Neural progenitor cell (in vitro differentiated cells): ENCODE measurements around the gene AMZ2. TPM values are rescaled to one million over a fixed set of nuclear protein-coding genes. Genes with fewer than 3 reads are reported as not detected.

Experiments used
- DNase-seq: peaks from one replicate; pipeline ENCODE4 v3.0.0-alpha.2; 2016; ENCODE audit warnings: low spot score
- H2AFZ ChIP-seq: fragments of 200-600 bp; sonication (generic); replicated peaks from 2 replicates; pipeline ENCODE4 v1.6.1; 2016; ENCODE audit warnings: antibody characterized with exemption
- H3F3A ChIP-seq: fragments of 200-600 bp; sonication (generic); 2 replicates; pipeline ENCODE4 v1.6.1; 2016; ENCODE audit warnings: antibody characterized with exemption, low read depth
- H3K27ac ChIP-seq: fragments of 200-600 bp; sonication (generic); 2 replicates; pipeline ENCODE4 v1.5.1; 2016; ENCODE audit warnings: mild to moderate bottlenecking
- H3K27me3 ChIP-seq: fragments of 200-600 bp; sonication (generic); 2 replicates; pipeline ENCODE4 v1.6.1; 2016; ENCODE audit warnings: mild to moderate bottlenecking, moderate library complexity
- H3K36me3 ChIP-seq: fragments of 200-600 bp; sonication (generic); 2 replicates; pipeline ENCODE4 v1.5.1; 2016
- H3K4me1 ChIP-seq: fragments of 200-600 bp; sonication (generic); 2 replicates; pipeline ENCODE4 v1.6.1; 2016; ENCODE audit warnings: mixed run types
- H3K4me2 ChIP-seq: fragments of 200-600 bp; sonication (generic); 2 replicates; pipeline ENCODE4 v1.6.1; 2016
- H3K4me3 ChIP-seq: fragments of 200-600 bp; sonication (generic); 2 replicates; pipeline ENCODE4 v1.5.1; 2016
- H3K79me2 ChIP-seq: fragments of 200-600 bp; sonication (generic); 2 replicates; pipeline ENCODE4 v1.6.1; 2016; ENCODE audit warnings: low read depth
- H3K9ac ChIP-seq: fragments of 200-600 bp; sonication (generic); 2 replicates; pipeline ENCODE4 v1.6.1; 2016
- H3K9me3 ChIP-seq: fragments of 200-600 bp; sonication (generic); 2 replicates; pipeline ENCODE4 v1.5.1; 2016; ENCODE audit warnings: low read depth
- H4K20me1 ChIP-seq: fragments of 200-600 bp; sonication (generic); 2 replicates; pipeline ENCODE4 v1.6.1; 2016; ENCODE audit warnings: low read depth
- H3K27ac Mint-ChIP-seq: 3 replicates; pipeline ENCODE4 v1.8.0; 2021; ENCODE audit warnings: mixed read lengths
- H3K27me3 Mint-ChIP-seq: 2 replicates; pipeline ENCODE4 v1.8.0; 2022; ENCODE audit warnings: low read depth, mild to moderate bottlenecking, inconsistent platforms, moderate library complexity, mixed read lengths; ENCODE audit not compliant: insufficient read depth
- H3K36me3 Mint-ChIP-seq: 3 replicates; pipeline ENCODE4 v1.8.0; 2021; ENCODE audit warnings: mixed read lengths
- H3K4me1 Mint-ChIP-seq: 3 replicates; pipeline ENCODE4 v1.8.0; 2021; ENCODE audit warnings: mixed read lengths
- H3K4me3 Mint-ChIP-seq: 3 replicates; pipeline ENCODE4 v1.8.0; 2021; ENCODE audit warnings: mild to moderate bottlenecking, moderate library complexity, mixed read lengths
- H3K9me3 Mint-ChIP-seq: 3 replicates; pipeline ENCODE4 v1.8.0; 2020; ENCODE audit warnings: mixed read lengths
- EZH2 ChIP-seq: fragments of 200-600 bp; sonication (generic); IDR thresholded peaks from 2 replicates; pipeline ENCODE4 v1.6.1; 2017; ENCODE audit warnings: antibody characterized with exemption, mild to moderate bottlenecking, moderate library complexity
- EZH2phosphoT487 ChIP-seq: fragments of 200-600 bp; sonication (generic); IDR thresholded peaks from 2 replicates; pipeline ENCODE4 v1.6.1; 2017; ENCODE audit warnings: antibody characterized with exemption
- total RNA-seq: library from RNA; depleted of rRNA; stranded (reverse); fragments of >200 nt; gene quantifications from 2 replicates; pipeline ENCODE4 v1.2.3, GENCODE V29; 2015; ENCODE audit warnings: low replicate concordance
- TF ChIP-seq, protein P1 (sequence below): fragments of 200-600 bp; sonication (generic); IDR thresholded peaks from 2 replicates; pipeline ENCODE4 v1.5.1; 2017; ENCODE audit warnings: antibody characterized with exemption, mild to moderate bottlenecking

Gene AMZ2, protein sequence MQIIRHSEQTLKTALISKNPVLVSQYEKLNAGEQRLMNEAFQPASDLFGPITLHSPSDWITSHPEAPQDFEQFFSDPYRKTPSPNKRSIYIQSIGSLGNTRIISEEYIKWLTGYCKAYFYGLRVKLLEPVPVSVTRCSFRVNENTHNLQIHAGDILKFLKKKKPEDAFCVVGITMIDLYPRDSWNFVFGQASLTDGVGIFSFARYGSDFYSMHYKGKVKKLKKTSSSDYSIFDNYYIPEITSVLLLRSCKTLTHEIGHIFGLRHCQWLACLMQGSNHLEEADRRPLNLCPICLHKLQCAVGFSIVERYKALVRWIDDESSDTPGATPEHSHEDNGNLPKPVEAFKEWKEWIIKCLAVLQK
- total RNA-seq, result 99.0 and 150 TPM in 2 replicates

DNA sequence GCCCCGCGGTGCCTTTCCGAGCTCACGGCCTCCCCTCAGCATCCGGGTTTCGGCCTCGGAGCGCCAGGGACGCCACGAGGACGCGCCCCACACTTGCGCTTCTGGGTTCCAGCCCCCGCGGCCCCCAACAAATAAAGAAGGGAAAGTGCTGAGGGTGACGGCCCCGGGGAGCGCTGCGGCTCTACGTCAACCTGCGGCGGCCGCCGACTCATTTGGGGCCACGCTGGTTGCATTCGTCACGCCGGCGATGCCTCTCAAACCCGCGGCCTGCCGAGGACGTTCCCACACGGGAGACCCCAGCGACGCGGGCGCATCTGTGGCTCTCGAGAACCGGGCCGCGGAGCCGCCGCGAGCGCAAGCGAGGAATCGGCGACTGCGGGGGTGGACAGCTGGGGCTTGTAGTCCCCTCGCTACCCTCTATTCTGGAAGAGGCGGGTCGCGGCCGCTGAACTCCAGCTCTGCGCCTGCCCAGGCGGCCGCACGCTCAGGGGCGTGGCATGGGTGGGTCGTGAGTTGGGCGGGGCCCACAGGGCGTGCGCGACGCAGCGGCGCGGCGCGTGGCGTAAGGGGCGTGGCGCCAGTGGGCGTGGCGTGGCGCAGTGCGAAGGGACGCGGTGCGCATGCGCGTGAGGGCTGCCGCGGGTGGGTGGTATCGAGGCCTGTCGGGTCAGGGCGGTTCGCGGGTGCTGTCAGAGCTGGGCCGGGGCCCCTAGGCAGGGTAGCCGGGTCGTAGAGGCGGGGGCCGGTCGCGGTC lies at the start of gene AMZ2:
Gene AMZ2 (plus strand): TSS at position 599 of the 754 bp plus-strand sequence. CDS start 2,145 bp downstream, outside the sequence.
- no peaks in the 10 kb centered on the region for H3K9me3 ChIP-seq
- H3K4me3 Mint-ChIP-seq, result peak within 1 kb of the TSS; percentile 93
- H3K4me1 Mint-ChIP-seq, result peaks cover 17% of the 10 kb centered on the region
- H3K4me2 ChIP-seq, result peak within 1 kb of the TSS; percentile 96
- peak; percentile 97 for DNase-seq
- H3K36me3 Mint-ChIP-seq, result peaks cover 9% of the 10 kb centered on the region
- peak within 1 kb of the TSS; percentile 44 for H3K27ac ChIP-seq
- peaks cover 11% of the 10 kb centered on the region for H3K79me2 ChIP-seq
- H3K9me3 Mint-ChIP-seq, result no peaks in the 10 kb centered on the region
- peak within 1 kb of the TSS; percentile 95 for H2AFZ ChIP-seq
- no peaks in the 10 kb centered on the region for H3K27me3 ChIP-seq
- H3K27ac Mint-ChIP-seq, result peak within 1 kb of the TSS; percentile 86
- no peaks in the 10 kb centered on the region for H4K20me1 ChIP-seq
- no peaks in the 10 kb centered on the region for H3K27me3 Mint-ChIP-seq
- TF ChIP-seq, protein P1, sequence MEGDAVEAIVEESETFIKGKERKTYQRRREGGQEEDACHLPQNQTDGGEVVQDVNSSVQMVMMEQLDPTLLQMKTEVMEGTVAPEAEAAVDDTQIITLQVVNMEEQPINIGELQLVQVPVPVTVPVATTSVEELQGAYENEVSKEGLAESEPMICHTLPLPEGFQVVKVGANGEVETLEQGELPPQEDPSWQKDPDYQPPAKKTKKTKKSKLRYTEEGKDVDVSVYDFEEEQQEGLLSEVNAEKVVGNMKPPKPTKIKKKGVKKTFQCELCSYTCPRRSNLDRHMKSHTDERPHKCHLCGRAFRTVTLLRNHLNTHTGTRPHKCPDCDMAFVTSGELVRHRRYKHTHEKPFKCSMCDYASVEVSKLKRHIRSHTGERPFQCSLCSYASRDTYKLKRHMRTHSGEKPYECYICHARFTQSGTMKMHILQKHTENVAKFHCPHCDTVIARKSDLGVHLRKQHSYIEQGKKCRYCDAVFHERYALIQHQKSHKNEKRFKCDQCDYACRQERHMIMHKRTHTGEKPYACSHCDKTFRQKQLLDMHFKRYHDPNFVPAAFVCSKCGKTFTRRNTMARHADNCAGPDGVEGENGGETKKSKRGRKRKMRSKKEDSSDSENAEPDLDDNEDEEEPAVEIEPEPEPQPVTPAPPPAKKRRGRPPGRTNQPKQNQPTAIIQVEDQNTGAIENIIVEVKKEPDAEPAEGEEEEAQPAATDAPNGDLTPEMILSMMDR, result no peak
- TF ChIP-seq EZH2 (no peak), EZH2phosphoT487 (no peak)
- H3K4me1 ChIP-seq, result no peaks in the 10 kb centered on the region
- peaks cover 3% of the 10 kb centered on the region for H3K36me3 ChIP-seq
- H3F3A ChIP-seq, result peaks cover 8% of the 10 kb centered on the region
- peak within 1 kb of the TSS; percentile 92 for H3K4me3 ChIP-seq
- peak within 1 kb of the TSS; percentile 63 for H3K9ac ChIP-seq

DNA sequence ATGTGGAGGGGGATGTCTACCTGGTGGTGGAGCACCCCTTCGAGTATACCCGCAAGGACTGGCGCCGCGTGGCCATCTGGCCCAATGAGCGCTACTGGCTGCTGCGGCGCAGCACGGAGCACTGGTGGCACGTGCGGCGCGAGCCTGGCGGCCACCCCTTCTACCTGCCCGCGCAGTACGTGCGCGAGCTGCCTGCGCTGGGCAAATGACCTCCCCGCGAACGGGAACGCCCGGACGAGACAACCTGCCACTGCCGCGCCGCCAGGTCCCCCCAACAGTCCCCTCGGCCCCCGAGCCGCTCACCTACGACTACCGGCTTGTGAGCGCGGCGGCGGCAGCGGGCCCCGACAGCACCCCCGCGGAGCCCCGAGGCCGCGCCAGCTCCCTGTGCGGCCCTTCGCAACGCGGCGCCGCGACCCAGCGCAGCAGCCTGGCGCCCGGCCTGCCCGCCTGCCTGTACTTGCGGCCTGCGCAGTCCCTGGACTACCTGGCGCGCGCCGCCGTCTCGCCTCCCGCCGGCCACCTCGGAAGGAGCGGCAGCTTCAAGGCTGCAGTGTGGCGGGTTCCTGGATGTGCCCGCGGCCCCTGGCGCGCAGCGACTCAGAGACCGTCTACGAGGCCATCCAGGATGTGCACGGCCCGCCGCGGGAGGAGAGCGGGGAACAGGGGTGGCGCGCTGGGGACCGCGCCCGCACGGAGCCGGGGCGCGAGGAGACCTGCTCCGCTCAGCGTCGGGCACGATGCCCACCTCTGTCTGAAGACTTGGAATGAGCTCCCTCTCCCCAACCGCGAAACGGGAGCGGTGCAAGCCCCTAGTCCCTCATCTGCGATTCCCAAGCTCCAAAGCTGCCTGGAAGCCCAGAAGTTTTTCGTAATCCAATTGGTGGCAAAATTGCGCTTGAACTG lies 48.7 kb upstream of the AMZ2 start:
- Mint-ChIP-seq H3K36me3 (no peaks in the 10 kb centered on the region), H3K4me3 (peak overlapping the region; percentile 68), H3K4me1 (peaks cover 17% of the 10 kb centered on the region), H3K9me3 (peaks cover 2% of the 10 kb centered on the region), H3K27ac (no peak overlapping the region), H3K27me3 (peaks cover 62% of the 10 kb centered on the region)
- H3K4me3 ChIP-seq, result peak overlapping the region; percentile 38
- DNase-seq, result peak; percentile 53
- H2AFZ ChIP-seq, result no peak overlapping the region
- no peaks in the 10 kb centered on the region for H3K36me3 ChIP-seq
- peaks cover 100% of the 10 kb centered on the region for H3K27me3 ChIP-seq
- no peaks in the 10 kb centered on the region for H3K79me2 ChIP-seq
- peak overlapping the region; percentile 71 for H3K4me2 ChIP-seq
- H3K4me1 ChIP-seq, result peaks cover 9% of the 10 kb centered on the region
- peak; percentile 88 for TF ChIP-seq EZH2phosphoT487
- TF ChIP-seq, protein P1, result no peak
- TF ChIP-seq EZH2, result peak; percentile 99
- no peaks in the 10 kb centered on the region for H3K9me3 ChIP-seq
- H3K9ac ChIP-seq, result no peak overlapping the region
- H3K27ac ChIP-seq, result no peak overlapping the region
- H3F3A ChIP-seq, result peaks cover 11% of the 10 kb centered on the region
- peaks cover 38% of the 10 kb centered on the region for H4K20me1 ChIP-seq

DNA sequence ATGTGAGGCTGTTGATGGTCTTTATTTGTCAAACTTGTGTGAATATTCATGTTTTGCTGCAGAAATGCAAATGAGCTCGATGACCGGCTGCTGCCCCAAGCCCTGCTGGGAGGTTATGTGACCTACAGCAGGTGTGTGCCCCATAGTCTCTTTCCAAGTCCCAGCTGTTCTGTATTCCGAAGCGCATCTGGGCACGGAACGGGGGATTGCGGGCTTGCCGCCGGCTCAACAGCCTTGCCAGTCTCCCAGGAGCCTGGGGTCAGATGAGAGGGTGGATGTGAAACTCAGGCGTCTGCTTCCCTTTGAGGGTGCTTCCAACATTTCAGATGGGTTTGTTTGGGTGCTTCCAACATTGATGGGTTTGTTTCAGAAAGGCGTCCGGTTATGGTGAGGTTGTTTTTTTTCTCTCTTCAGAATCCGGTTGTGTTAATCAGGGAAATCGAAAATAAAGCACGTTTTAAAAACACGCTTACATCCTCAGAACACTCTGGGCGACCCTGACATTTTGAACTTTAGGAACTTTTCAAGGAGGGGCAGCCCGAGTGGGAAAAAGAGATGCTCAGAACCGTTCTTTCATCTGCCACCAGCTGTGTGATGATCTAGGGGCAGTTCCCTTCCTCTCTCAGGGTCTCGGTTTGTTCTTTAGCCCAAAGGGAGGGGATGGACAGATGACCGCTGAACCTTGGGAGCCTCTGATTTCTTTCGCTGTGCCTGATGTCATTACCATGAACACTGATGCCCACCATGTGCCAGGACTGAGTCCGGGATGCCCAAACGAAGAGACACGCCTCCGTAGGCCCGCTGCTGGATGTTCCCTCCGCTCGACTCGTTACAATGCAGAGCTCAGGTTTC lies 47.8 kb upstream of the AMZ2 start:
- DNase-seq, result peak; percentile 21
- Histone ChIP-seq H3F3A (peaks cover 11% of the 10 kb centered on the region), H4K20me1 (peaks cover 38% of the 10 kb centered on the region), H3K79me2 (no peaks in the 10 kb centered on the region), H3K9ac (no peak overlapping the region), H2AFZ (no peak overlapping the region), H3K27ac (no peak overlapping the region), H3K9me3 (no peaks in the 10 kb centered on the region), H3K36me3 (no peaks in the 10 kb centered on the region), H3K4me3 (peak overlapping the region; percentile 38), H3K27me3 (peaks cover 100% of the 10 kb centered on the region), H3K4me2 (peak overlapping the region; percentile 71), H3K4me1 (peaks cover 9% of the 10 kb centered on the region)
- Mint-ChIP-seq H3K27ac (no peak overlapping the region), H3K4me3 (peak overlapping the region; percentile 68), H3K27me3 (peaks cover 65% of the 10 kb centered on the region), H3K9me3 (peaks cover 2% of the 10 kb centered on the region), H3K36me3 (no peaks in the 10 kb centered on the region), H3K4me1 (peaks cover 17% of the 10 kb centered on the region)
- TF ChIP-seq EZH2phosphoT487, result peak; percentile 40
- TF ChIP-seq, protein P1, result no peak
